Loucy (cell line): ENCODE measurements around the gene C11orf42.

Experiments
- H2AFZ ChIP-seq: fragments of 200-600 bp; sonication (generic); 2 replicates; pipeline ENCODE4 v1.6.0; 2016; ENCODE audit warnings: antibody characterized with exemption, mild to moderate bottlenecking, low read length, moderate library complexity
- H3F3A ChIP-seq: fragments of 200-600 bp; 2 replicates; pipeline ENCODE4 v1.6.0; 2016; ENCODE audit warnings: antibody characterized with exemption, low read depth, mild to moderate bottlenecking
- H3K27me3 ChIP-seq: fragments of 200-600 bp; sonication (generic); 2 replicates; pipeline ENCODE4 v1.6.1; 2014; ENCODE audit warnings: low read length, mild to moderate bottlenecking; ENCODE audit not compliant: insufficient read depth, poor library complexity, severe bottlenecking
- H3K36me3 ChIP-seq: fragments of 200-600 bp; sonication (generic); 2 replicates; pipeline ENCODE4 v1.6.1; 2016; ENCODE audit warnings: low read length; ENCODE audit not compliant: insufficient read depth
- H3K4me1 ChIP-seq: fragments of 200-600 bp; sonication (generic); 2 replicates; pipeline ENCODE4 v1.5.1; 2014; ENCODE audit warnings: low read length, mild to moderate bottlenecking; ENCODE audit not compliant: insufficient read depth, poor library complexity, severe bottlenecking
- H3K4me2 ChIP-seq: fragments of 200-600 bp; sonication (generic); 2 replicates; pipeline ENCODE4 v1.6.0; 2014; ENCODE audit warnings: antibody characterized with exemption, low read length, low read depth, mild to moderate bottlenecking; ENCODE audit not compliant: poor library complexity, severe bottlenecking
- H3K4me3 ChIP-seq: fragments of 200-600 bp; sonication (generic); 2 replicates; pipeline ENCODE4 v1.5.1; 2014; ENCODE audit warnings: low read length, mild to moderate bottlenecking, mixed read lengths; ENCODE audit not compliant: poor library complexity, severe bottlenecking
- H3K79me2 ChIP-seq: fragments of 200-600 bp; sonication (generic); 2 replicates; pipeline ENCODE4 v1.6.1; 2014; ENCODE audit warnings: low read length; ENCODE audit not compliant: insufficient read depth
- H3K9ac ChIP-seq: fragments of 200-600 bp; sonication (generic); 2 replicates; pipeline ENCODE4 v1.6.0; 2014; ENCODE audit warnings: mild to moderate bottlenecking, low read depth, low read length, moderate library complexity; ENCODE audit not compliant: poor library complexity, severe bottlenecking
- H3K9me2 ChIP-seq: fragments of 200-600 bp; sonication (generic); replicated peaks from 2 replicates; pipeline ENCODE4 v1.6.1; 2016; ENCODE audit warnings: low read depth, low read length, mixed read lengths
- H3K9me3 ChIP-seq: fragments of 200-600 bp; sonication (generic); 2 replicates; pipeline ENCODE4 v1.6.1; 2014; ENCODE audit warnings: mild to moderate bottlenecking, antibody characterized with exemption, low read length, low read depth; ENCODE audit not compliant: insufficient read depth
- H4K20me1 ChIP-seq: fragments of 200-600 bp; sonication (generic); 2 replicates; pipeline ENCODE4 v1.6.0; 2014; ENCODE audit warnings: antibody characterized with exemption, low read length, mild to moderate bottlenecking; ENCODE audit not compliant: insufficient read depth, poor library complexity, severe bottlenecking
- EZH2phosphoT487 ChIP-seq: fragments of 200-600 bp; IDR thresholded peaks from 2 replicates; pipeline ENCODE4 v1.6.1; 2018; ENCODE audit warnings: antibody characterized with exemption, mild to moderate bottlenecking, moderate library complexity, borderline replicate concordance
- TF ChIP-seq, protein P1 (sequence below): fragments of 200-600 bp; sonication (generic); conservative IDR thresholded peaks from 2 replicates; pipeline ENCODE4 v1.5.1; 2014; ENCODE audit warnings: mild to moderate bottlenecking, antibody characterized with exemption, low read length

C11orf42 gene

DNA sequence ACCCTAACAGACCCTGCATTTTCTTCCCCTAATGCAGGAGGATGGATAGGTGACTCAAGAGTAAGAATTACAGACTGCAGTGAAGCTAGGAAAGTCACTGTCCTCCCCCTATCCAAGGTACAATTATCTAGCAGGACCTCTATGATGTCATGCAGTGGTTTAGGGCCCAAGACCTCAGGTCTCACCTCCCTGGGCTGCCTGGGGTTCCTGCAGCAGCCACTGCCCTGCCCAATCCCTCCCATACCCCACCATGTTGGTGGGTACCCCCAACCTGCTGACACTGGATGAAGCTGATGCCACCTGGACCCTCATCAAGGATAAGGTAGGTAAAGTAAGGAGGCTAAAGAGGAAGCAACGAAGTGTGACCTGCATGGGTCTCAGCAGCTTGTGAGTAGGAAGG lies at the start of gene C11orf42:
Gene C11orf42, plus strand, starts transcription at position 192 of the 400 bp plus-strand sequence. Its CDS starts 59 bp downstream, at position 251.
- Histone ChIP-seq H3F3A (no peaks in the 10 kb centered on the region), H3K4me2 (no peak within 1 kb of the TSS), H3K9me3 (no peaks in the 10 kb centered on the region), H3K4me3 (no peak within 1 kb of the TSS), H4K20me1 (no peaks in the 10 kb centered on the region), H3K4me1 (peaks cover 5% of the 10 kb centered on the region), H3K36me3 (no peaks in the 10 kb centered on the region; the same call in 1 of the 2 replicates), H3K9ac (no peak within 1 kb of the TSS), H3K79me2 (no peaks in the 10 kb centered on the region), H3K27me3 (no peaks in the 10 kb centered on the region), H3K9me2 (no peaks in the 10 kb centered on the region), H2AFZ (no peak within 1 kb of the TSS)
- TF ChIP-seq EZH2phosphoT487, result no peak
- TF ChIP-seq, protein P1, sequence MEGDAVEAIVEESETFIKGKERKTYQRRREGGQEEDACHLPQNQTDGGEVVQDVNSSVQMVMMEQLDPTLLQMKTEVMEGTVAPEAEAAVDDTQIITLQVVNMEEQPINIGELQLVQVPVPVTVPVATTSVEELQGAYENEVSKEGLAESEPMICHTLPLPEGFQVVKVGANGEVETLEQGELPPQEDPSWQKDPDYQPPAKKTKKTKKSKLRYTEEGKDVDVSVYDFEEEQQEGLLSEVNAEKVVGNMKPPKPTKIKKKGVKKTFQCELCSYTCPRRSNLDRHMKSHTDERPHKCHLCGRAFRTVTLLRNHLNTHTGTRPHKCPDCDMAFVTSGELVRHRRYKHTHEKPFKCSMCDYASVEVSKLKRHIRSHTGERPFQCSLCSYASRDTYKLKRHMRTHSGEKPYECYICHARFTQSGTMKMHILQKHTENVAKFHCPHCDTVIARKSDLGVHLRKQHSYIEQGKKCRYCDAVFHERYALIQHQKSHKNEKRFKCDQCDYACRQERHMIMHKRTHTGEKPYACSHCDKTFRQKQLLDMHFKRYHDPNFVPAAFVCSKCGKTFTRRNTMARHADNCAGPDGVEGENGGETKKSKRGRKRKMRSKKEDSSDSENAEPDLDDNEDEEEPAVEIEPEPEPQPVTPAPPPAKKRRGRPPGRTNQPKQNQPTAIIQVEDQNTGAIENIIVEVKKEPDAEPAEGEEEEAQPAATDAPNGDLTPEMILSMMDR, result no peak

DNA sequence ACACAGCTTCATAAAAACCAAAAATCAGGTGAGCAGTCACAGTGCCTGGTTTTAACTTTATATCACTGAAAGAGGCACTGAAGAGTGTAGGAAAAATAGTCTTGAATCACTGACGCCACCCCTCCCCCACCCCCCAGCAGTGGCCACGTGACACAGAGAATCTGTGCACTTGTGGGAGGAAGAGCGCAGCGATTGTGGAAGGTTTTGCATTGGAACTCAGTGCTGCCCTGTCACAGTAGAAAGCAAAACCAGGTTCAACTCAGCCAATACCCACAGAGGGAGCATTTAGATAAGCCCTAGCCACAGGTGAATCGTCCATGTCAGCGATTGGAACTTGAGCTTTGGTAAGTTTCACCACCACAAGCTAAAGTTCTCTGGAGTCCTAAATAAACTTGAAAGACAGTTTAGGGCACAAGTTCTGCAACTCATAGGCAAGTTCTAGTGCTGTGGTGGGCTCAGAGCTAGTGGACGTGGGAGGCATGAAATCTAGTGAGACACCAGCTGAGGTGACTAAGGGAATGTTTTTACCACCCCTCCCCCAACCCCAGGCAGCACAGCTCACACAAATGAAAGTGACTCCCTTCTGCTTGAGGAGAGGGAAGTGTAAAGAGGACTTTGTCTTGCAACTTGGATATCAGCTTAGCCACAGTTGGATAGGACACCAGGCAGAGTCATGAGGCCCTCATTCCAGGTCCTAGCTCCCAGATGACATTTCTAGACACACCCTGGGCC lies 48.6 kb upstream of the C11orf42 start:
- no peak overlapping the region for H3K4me2 ChIP-seq
- TF ChIP-seq EZH2phosphoT487, result no peak
- TF ChIP-seq, protein P1, result no peak
- H3K36me3 ChIP-seq, result no peaks in the 10 kb centered on the region
- no peaks in the 10 kb centered on the region for H3K9me3 ChIP-seq
- no peaks in the 10 kb centered on the region for H3K9me2 ChIP-seq
- H2AFZ ChIP-seq, result no peak overlapping the region
- no peaks in the 10 kb centered on the region for H3K27me3 ChIP-seq
- H3K4me1 ChIP-seq, result no peaks in the 10 kb centered on the region
- H3F3A ChIP-seq, result no peaks in the 10 kb centered on the region
- H3K4me3 ChIP-seq, result no peak overlapping the region
- no peaks in the 10 kb centered on the region for H3K79me2 ChIP-seq
- no peak overlapping the region for H3K9ac ChIP-seq
- no peaks in the 10 kb centered on the region for H4K20me1 ChIP-seq

DNA sequence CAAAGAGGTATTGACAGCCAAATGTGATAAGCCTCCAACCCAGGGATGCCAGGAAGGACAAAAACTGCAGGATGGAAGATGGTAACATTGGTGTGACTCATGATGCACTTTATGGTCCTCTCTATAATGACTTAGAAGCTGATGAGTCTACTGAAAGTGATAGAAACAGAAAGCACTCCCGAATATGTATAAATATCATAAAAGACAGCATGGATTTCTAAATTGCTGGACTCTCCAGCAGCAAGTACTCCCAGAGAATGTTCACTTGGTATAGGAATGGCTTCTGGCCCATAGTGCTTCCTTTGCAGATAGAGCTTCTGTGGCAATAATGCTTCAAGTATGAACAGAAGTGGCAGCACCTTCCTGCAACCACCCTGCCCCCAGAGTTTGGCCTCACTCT lies 35.1 kb upstream of the C11orf42 start, which contains the start of gene OR52B2:
Gene OR52B2, minus strand, starts transcription at position 101 of the 400 bp plus-strand sequence. Its CDS starts 0 bp downstream, at position 101.
- Histone ChIP-seq H3K79me2 (no peaks in the 10 kb centered on the region), H3K4me1 (no peaks in the 10 kb centered on the region), H2AFZ (no peak within 1 kb of the TSS), H3K4me2 (no peak within 1 kb of the TSS), H3K9me2 (no peaks in the 10 kb centered on the region), H3K27me3 (no peaks in the 10 kb centered on the region), H3K36me3 (no peaks in the 10 kb centered on the region), H4K20me1 (no peaks in the 10 kb centered on the region), H3K9ac (no peak within 1 kb of the TSS), H3K4me3 (no peak within 1 kb of the TSS), H3K9me3 (no peaks in the 10 kb centered on the region), H3F3A (no peaks in the 10 kb centered on the region)
- TF ChIP-seq, protein P1, result no peak
- no peak for TF ChIP-seq EZH2phosphoT487
